ENCODE results near the gene ABHD1. TPM values are rescaled to one million over a fixed set of nuclear protein-coding genes. Genes with fewer than 3 reads are reported as not detected.
"Not testable (repeated sequence)": the region's sequence is repeated elsewhere in the genome, so short reads cannot be mapped to it uniquely, and the experiment has no call there.

ABHD1 gene
- 1 to 10 TPM; 1.2 to 2.1 (median 1.3) TPM for polyA plus RNA-seq (ENCODE audit: insufficient read length in 4 of 4)

- DNase-seq (ENCODE audit: low read depth in 4 of 4, low spot score in 3 of 4) = no peak
Measured at GRCh38 chr2:27123302-27124150, at the start of gene ABHD1. Gene ABHD1 (plus strand): TSS chr2:27123815. CDS start chr2:27123949, 134 bp downstream.

- DNase-seq (ENCODE audit: low read depth in 4 of 4, low spot score in 3 of 4) = peak in 1 of 4 donors; percentile 26
Measured at GRCh38 chr2:27074738-27075565, 48.7 kb upstream of the ABHD1 start.

- not testable (repeated sequence) for DNase-seq (ENCODE audit: low read depth in 4 of 4, low spot score in 3 of 4)
Measured at GRCh38 chr2:27075566-27075871, 48.1 kb upstream of the ABHD1 start.

GRCh38 chr2:27076323-27076722 is 47.3 kb upstream of the ABHD1 start:
- no peak for DNase-seq (ENCODE audit: low read depth in 4 of 4, low spot score in 3 of 4)

GRCh38 chr2:27077231-27077630 is 46.4 kb upstream of the ABHD1 start:
- DNase-seq (ENCODE audit: low read depth in 4 of 4, low spot score in 3 of 4) = no peak

- peak; percentile 70 to 75 (median 72) for DNase-seq (ENCODE audit: low read depth in 4 of 4, low spot score in 3 of 4)
Measured at GRCh38 chr2:27078267-27079194, 45.1 kb upstream of the ABHD1 start, which contains the start of gene EMILIN1. Gene EMILIN1 (plus strand): TSS chr2:27078615. CDS start chr2:27079066, 451 bp downstream.

GRCh38 chr2:27079233-27080139 is 44.1 kb upstream of the ABHD1 start:
- no peak for DNase-seq (ENCODE audit: low read depth in 4 of 4, low spot score in 3 of 4)

- no peak for DNase-seq (ENCODE audit: low read depth in 4 of 4, low spot score in 3 of 4)
Measured at GRCh38 chr2:27080140-27080469, 43.5 kb upstream of the ABHD1 start.

- no peak for DNase-seq (ENCODE audit: low read depth in 4 of 4, low spot score in 3 of 4)
Measured at GRCh38 chr2:27080603-27080936, 43.0 kb upstream of the ABHD1 start.

GRCh38 chr2:27081984-27082772 is 41.4 kb upstream of the ABHD1 start:
- DNase-seq (ENCODE audit: low read depth in 4 of 4, low spot score in 3 of 4) = no peak

GRCh38 chr2:27082773-27083409 is 40.7 kb upstream of the ABHD1 start:
- no peak for DNase-seq (ENCODE audit: low read depth in 4 of 4, low spot score in 3 of 4)

GRCh38 chr2:27083410-27084296 is 40.0 kb upstream of the ABHD1 start:
- DNase-seq (ENCODE audit: low read depth in 4 of 4, low spot score in 3 of 4) = no peak

- no peak for DNase-seq (ENCODE audit: low read depth in 4 of 4, low spot score in 3 of 4)
Measured at GRCh38 chr2:27084297-27085061, 39.1 kb upstream of the ABHD1 start.

- DNase-seq (ENCODE audit: low read depth in 4 of 4, low spot score in 3 of 4) = no peak
Measured at GRCh38 chr2:27085062-27085672, 38.4 kb upstream of the ABHD1 start.

GRCh38 chr2:27085673-27086089 is 37.9 kb upstream of the ABHD1 start:
- peak in 1 of 4 donors; percentile 53 for DNase-seq (ENCODE audit: low read depth in 4 of 4, low spot score in 3 of 4)

GRCh38 chr2:27086090-27086723 is 37.4 kb upstream of the ABHD1 start:
- peak; percentile 88 to 93 (median 88) for DNase-seq (ENCODE audit: low read depth in 4 of 4, low spot score in 3 of 4)

All from right renal pelvis (tissue), 4 donors.